HG02885 (cell line): Measurements from ENCODE around the gene TTLL7.
A peak's percentile ranks its signal among the peaks of the same experiment; 100 is the strongest.

Experiments
- ATAC-seq: cut with Tn5 transposase; IDR thresholded peaks from one replicate; pipeline ENCODE4 v1.9.1; 2021; ENCODE audit warnings: mild to moderate bottlenecking; ENCODE audit not compliant: unreplicated experiment, poor library complexity

The TTLL7 gene

DNA sequence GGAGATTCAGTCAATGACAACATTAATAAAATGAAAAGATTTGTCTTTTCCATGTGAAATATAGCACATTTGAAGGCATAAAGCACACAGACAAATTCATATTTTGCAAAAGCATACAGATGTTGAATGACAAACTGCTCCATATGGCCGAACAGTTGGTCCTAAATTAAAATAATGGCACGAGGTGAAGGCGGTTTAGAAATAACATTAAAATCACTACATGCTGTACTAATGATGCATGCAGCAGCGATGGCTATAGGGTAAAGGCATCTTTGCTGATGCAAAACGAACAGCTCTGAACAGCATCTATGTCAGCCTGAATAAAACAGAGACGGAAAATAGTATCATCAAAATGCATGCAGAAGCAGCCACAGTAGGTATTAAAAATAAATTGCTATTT is 102.6 kb downstream of the TTLL7 start:
- no peak for ATAC-seq

DNA sequence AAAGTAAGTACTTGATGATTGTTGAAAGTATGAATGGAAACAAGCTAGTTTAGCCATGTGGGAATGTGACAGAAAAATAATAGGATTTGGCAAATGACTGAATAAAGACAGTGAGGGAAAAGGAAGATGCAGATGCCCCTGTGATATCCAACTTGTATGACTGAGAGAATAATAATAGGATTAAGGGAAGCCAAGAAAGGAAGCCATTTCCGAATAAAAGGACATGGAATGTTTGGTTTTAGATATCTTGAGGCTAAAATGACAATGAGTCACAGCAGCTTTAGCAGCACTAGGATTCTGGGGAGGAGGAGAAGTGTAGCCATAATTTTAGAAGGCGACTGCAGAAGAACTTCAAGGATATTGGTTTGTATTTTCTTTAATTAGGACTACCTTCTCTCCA is 109.2 kb downstream of the TTLL7 start:
- no peak for ATAC-seq

DNA sequence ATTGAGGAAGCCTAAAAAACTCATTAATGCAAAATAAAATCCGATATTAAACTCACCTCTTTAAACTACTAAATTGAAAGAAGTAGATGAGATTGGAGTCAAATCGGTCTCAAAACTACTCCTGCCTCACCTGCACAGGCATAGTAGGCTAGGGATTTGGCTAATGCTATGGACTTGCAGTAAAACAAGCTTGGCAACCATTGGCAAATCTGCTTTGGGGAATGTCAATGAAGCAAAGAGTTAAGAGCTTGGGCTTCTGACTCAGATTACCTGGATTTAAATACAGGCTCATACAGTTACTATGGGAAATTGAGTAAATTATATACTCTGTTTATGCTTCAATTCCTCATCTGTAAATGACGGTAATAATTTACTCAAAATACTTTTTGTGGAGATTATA is 111.4 kb downstream of the TTLL7 start:
- ATAC-seq: no peak

DNA sequence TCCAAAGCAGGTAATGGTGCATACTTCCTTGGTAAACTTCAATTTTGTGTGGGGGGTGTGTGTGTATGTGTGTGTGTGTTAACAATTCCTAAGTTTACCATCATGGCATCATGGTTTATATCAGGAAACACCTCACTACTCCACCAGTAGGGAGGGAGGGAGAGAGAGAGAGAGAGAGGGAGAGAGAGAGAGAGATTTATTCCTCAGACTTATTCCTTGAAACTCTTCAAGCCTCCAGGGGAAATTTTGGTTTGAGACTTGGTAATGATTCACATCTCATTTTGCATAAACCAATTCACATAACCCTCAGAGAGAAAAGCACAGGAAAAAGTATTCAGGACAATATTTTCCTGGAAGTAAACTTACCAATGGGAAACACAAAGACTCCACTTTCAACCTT is 115.0 kb downstream of the TTLL7 start:
- no peak for ATAC-seq

DNA sequence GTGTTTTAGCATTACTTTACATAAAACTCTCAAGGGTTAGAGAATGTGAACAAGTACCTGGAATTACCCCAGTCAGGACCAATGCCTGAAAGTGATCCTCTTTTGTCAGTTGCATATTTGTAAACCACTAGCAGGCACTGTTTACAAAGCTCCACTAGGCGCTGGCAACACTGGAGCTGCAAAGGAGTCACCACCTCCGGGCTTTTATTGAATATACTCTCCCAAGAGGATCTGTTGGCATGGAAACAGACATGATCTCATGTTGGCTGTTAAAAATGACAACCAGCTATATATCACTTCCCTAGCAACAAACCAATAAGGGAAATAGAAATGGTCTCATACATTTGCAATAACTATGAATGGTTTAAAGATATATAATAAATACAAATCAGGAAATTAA is 116.0 kb downstream of the TTLL7 start:
- ATAC-seq: no peak

DNA sequence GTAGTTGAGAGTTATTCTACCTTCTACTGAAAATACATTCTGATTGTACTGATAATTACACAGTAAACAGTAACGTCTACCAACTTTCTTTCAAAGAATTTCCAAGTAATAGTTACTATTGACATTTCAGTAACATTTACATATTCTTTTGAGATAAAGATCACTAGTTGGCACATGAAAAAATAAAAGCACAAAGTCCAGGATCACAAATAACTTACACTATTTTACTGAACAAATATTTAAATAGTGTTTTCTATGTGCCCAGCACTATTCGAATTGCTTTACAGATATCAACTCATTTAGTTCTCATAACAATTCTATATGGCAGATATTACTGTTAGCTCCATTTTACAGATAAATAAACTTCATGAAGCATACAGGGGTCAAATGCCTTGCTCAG is 126.4 kb downstream of the TTLL7 start:
- no peak for ATAC-seq

DNA sequence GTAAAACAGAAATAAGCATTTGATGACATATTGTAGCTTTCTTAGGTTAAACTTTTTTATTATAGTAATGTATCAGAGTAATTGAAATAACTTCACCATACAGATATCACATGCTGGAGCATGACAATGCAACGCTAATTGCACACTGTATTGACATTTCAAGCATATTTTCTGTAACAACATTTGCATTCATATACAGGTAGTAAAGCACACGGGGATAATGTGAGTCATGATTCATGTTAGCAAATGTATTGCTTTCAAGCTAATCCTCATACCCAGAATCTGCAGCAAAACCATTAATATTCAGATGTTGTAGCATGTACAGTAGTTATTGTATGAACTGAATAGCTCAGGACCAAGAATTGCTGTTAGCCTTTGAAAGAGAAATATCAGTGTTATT is 133.9 kb downstream of the TTLL7 start:
- ATAC-seq: no peak

DNA sequence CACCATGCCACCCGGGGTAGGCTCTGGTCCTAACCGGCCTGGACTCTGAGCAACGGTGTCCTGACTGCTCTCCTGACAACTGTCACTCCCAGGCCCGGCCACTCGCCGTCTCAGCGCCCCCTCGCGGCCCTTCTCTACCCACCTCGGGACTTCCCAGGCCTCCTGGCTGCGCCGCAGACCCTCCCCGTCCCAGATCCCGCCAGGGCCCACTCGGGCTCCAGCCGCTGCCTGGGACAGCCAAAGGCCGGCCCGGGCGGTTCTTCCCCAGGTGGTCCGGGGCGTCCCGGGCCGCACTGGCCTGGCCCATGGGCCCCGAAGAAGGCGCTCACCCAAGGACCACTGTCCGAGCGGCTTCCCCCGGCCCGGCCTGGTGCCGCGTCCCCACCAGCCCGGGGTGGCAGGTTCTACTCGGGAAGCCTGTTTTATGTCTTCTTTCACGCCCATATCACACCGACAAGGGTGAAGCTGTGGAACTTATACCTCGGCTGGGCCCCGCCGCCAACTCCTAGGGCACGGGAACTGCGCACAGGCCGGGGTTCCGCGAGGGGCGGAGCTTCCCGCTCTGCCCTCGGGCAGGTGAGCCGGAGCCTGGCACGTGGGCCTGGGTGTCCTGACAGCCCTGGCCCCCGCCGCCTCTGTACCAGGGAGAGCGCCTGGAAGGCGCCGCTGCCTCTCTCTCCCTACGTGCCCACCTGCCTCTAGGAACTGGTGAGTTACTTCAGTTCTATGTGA is 138.3 kb downstream of the TTLL7 start:
- peak; percentile 94 for ATAC-seq

DNA sequence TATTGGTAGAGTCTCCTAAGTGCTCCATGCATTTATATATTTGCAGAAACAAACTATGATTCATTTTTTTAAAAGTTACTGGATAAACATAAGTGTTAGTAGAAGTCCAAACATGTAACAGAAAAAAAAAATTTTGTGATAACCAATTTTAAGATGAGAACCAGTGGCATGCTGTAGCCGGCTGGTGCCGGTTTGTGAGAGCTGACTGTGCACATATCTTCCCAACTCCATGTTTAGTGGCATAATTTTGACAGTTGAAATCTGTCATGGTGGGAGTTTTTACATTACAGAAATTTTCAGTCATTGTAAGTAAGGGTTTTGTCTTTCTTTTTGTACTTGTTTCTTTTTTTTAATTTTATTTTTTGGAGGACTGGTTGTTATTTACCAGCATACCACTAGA is 141.2 kb downstream of the TTLL7 start:
- no peak for ATAC-seq

DNA sequence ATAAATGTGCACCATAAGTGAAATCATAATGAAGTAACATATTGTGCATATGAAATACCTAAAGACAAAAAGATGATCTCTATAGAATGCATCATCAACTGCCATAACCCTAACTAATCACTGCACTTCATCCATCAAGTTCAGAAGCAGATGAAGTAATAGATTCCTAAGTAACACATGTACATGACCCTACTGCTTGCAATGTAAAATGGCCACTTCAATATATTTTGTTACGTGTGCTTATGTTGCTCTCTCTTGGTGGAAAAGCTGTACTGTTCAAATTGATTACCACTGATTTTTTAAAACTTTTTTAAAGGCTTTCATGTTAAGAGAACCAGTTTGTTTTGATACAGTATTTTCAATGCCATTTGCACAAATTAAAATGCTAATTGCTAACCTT is 141.8 kb downstream of the TTLL7 start:
- ATAC-seq: no peak

DNA sequence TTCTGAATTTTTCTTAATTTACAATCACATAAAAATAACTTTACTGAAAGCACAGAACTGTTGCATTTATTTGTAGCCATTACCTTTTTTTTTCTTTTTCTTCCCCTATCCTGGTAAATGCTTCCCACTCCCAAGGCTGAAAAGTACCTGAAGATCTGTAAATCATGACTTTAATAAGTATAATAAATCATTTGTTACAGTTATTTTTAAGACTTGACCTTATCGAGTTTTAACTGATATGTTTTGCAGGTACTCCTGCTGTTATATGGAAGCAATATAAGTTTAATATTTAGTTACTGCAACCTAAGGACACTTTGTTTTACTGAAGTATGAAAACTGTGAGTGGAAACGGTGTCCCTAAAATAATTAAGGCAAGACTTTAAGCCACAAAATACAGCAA is 142.6 kb downstream of the TTLL7 start:
- no peak for ATAC-seq

DNA sequence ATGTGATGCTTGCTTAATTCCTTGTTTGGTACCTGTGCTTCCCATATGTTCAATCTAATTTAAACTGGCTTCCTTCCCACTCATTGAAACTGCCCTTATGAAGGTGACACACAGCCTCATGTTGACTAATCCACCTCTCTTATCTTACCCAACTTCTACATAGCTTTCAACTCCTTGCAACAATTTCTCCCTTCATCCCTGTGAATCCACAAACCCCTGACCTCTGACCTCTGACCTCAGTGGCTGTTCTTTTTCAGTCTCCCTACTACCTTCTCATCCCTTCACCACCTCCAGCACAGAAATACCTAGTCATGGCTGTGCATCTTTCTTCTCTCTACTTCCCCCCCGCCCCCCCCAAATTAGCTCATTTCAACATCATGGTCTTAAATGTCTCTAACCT is 144.5 kb downstream of the TTLL7 start:
- no peak for ATAC-seq

DNA sequence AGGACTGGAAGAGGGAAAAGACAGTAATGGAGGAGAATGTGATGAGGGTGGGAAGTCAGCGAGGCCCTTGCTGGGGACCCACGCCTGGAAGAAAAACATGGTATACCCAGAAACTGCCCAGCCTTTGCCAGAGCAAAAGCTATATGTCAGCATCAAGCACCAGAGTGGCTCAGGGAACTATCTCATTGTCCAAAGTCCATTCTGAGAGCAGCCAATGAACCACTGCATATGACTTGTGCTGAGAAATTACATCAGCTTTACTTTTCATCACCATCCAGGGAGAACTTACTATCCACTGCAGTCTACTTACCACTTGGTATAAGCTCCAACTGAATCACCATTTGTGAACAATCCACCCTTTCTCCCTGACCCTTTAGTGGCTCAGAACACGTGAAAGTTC is 148.1 kb downstream of the TTLL7 start:
- ATAC-seq: no peak

DNA sequence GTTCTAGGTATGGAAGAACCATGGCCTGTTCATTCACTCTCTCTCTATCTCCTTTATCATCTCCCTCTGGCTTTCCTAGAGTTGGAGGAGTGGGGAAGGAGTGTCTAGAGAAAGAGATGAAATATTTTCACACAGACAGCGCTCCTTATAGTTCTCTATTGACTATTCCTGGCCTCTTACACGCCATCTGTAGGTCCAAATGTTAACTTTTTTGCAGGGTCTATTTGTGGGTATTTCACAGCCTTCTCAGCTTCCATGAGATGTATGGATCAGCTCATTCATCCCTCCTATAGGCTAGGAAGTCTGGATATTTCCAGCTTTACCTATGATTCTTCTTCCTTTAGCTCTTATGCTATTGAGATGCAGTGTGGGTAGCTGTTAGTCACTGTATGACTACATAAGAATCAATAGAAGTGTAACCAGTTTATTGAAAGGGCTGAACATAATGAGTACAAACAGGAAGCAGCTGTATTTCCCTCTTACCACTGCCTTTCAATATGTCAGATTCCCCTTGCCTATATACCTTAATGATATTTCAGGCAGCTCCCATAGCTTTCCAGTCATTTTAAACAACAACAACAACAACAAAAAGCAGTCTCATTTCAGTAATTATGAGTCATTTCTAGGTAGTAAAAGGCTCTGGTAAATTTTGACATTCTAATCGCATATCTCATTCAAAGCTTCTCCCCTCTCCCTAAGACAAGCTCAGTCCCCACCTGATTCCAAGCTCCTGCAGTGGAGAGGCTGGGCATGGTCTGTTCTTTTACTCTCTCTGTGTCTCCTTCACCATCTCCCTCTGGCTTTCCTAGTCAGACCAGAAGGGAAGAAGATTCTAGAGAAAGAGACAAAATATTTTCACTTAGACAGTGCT is 149.5 kb downstream of the TTLL7 start:
- peak; percentile 87 for ATAC-seq

DNA sequence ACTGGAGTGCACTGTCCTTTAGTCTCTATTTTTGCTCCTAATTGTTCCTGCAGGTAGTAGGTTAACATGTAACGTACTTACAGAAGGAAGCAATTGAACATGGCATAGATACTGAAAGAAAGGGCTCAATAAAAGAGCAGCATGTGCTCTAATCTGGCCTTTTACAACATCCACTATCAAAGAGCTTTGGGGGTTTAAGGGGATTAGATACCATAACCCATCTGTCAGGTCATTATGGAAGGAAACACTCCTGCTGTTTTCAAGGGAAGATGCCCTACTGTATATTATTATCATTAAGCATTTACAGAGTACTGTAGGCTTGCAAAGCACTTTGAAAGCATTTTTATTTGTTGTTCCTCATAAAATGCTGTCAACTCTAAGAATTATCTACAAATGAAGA is 152.8 kb downstream of the TTLL7 start:
- no peak for ATAC-seq

DNA sequence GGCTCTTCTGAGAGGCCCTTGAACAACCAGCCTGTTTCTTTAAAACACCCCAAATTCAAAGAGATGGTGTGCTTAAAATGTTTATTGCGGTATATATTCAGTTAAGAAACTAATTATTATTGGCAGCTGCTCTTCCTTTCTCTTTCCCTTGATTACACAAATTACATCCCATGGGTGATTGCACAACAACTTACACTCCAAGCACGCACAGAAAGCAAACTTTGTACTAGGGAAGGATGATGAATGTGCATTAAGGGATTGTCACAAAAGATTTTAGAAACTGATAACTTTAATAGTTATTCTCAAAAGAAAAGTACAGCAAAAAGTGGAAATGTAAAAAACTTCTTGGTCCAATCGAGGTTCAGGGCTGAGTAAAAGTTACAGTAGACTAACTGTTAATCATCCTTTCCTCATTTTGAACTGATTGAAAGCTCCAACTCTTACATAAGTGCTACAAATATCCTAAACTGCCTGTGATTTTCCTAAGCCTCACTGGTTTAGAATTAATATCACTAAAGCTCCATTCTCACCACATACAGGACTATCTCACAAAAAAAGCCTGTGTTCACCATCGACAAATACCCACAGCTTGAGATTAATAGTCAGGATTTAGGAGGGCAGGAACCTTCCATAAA is 153.4 kb downstream of the TTLL7 start:
- ATAC-seq: no peak

DNA sequence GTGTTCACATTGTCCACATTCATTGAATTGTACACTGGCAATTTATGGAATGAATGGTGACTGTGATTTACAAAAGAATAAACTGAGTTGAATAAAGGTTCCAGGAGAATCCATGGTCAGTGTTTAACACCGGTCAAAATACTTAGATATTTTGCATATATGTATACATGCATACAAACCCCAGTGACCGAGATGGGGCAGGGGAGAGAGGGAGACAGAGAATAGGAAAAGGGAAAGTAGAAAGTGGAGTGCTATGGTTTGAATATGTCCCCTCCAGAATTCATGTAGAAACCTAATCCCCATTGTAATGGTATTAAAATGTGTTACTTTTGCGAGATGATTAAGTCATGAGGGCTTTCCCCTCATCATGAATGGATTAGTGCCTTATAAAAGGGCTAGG is 154.4 kb downstream of the TTLL7 start:
- ATAC-seq: no peak

DNA sequence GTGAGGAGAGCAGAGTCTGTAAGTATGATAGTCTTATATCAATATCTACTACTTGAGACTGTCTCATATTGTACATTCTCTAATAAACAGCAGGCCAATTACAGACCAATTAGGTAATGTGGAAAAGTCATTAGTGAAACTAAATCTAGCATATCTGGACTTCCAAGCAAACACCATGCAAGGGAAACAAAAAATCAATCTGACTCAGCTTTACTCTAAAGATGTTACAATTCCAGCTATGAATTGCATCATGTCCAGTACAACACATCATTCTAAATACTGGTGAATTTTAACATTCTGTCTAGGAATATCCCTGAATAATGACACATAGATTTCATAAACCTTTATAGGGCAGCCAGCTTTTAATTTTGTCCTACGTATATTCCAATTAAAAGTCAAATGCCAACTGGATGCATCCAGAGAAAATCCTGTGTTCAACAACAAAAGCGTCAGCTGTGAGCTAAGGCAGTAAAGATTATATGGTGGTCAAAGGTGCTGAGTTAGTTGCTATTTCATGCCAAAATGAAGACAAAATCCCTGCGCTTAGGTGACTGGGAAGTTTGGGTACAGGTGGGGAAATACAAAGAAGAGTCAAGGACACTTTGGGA is 159.3 kb downstream of the TTLL7 start:
- ATAC-seq: no peak

DNA sequence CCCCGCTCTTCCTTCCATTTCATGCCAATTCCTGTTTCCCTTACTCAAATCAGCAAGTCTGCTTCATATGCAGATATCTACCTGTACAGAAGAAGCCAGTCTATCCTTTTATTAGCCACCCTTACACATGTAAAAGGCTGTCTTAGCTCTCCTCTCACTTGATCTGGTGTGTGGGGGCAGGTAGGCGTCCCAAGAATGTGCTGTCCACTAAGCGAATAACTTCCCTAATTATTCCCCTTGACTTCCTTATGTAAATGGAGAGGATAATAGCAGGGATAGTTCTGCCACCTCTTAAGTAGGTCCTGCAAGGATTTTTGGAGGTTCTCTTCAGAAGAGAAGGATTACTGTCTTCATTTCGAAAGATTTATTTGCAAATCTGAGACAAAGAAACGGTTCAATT is 160.4 kb downstream of the TTLL7 start:
- no peak for ATAC-seq

DNA sequence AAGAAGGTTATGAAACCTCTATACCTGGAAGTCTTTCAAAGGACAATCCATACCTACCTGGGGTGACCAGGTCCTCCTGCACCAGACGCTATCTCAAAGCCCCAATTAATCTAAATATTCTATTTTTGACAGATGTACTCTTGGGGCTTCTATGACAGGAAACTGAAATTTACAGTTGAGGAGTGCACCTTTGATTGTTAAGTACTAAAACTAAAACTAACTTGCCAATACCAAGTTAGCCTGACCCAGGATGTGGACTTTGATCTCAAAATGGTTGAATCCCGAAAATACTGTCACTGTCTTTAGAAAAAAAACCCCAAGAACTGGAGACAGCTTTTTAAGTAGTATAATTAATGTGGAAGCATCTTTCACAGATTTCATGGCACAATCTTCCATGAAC is 162.4 kb downstream of the TTLL7 start:
- no peak for ATAC-seq
